CD4-positive, alpha-beta T cell (primary cell): Measurements from ENCODE around the gene SPRED2. TPM values are rescaled to one million over a fixed set of nuclear protein-coding genes. Genes with fewer than 3 reads are reported as not detected.

Experiments
- ATAC-seq: fragments of 200-7000 bp; cut with Tn5 transposase; one replicate; pipeline ENCODE4 v1.10.0; 2022; ENCODE audit warnings: mild to moderate bottlenecking; ENCODE audit not compliant: poor library complexity
- CTCF ChIA-PET: fragments of 350-600 bp; sonication (Branson Sonifier 250); formaldehyde crosslinking; loops from one replicate; lab custom pipeline; 2021; ENCODE audit warnings: antibody characterized with exemption, inconsistent platforms; lab: Charles Lee
- POLR2A ChIA-PET: fragments of 350-600 bp; sonication (Branson Sonifier 250); formaldehyde crosslinking; loops from one replicate; lab custom pipeline; 2021; ENCODE audit warnings: antibody characterized with exemption, inconsistent platforms; lab: Charles Lee
- DNase-seq, 14 experiments: peaks; one replicate each; pipeline ENCODE4 v3.0.0-alpha.2; 2013 to 2020; ENCODE audit warnings: mixed read lengths in 2 of 14
- H3K27ac ChIP-seq, 2 donors: one replicate each; pipeline versions ENCODE4 v1.5.1 to v1.7.0; 2013; ENCODE audit warnings: low read length in 2 of 2, low read depth in 1 of 2, mild to moderate bottlenecking in 1 of 2
- H3K27me3 ChIP-seq, 2 experiments: 1 replicate in 1 of 2; 2 replicates in 1 of 2; pipeline versions ENCODE4 v1.6.1 to v1.7.0; 2013; ENCODE audit warnings: low read length in 2 of 2, control low read depth in 1 of 2, mild to moderate bottlenecking in 1 of 2, moderate library complexity in 1 of 2; ENCODE audit not compliant: insufficient read depth in 2 of 2, control insufficient read depth in 1 of 2
- H3K36me3 ChIP-seq: one replicate; pipeline ENCODE4 v1.6.1; 2013; ENCODE audit warnings: low read length, control low read depth; ENCODE audit not compliant: insufficient read depth
- H3K4me1 ChIP-seq: one replicate; pipeline ENCODE4 v1.6.1; 2013; ENCODE audit warnings: low read length, control low read depth; ENCODE audit not compliant: insufficient read depth
- H3K4me3 ChIP-seq: one replicate; pipeline ENCODE4 v1.5.1; 2013; ENCODE audit warnings: mild to moderate bottlenecking, low read length, moderate library complexity
- H3K9me3 ChIP-seq, 2 experiments: 1 replicate in 1 of 2; 2 replicates in 1 of 2; pipeline versions ENCODE4 v1.6.1 to v1.7.0; 2013; ENCODE audit warnings: low read length in 2 of 2, mild to moderate bottlenecking in 2 of 2, control low read depth in 1 of 2, moderate library complexity in 1 of 2; ENCODE audit not compliant: control insufficient read depth in 1 of 2, insufficient read depth in 1 of 2
- H3K27ac Mint-ChIP-seq: one replicate; pipeline ENCODE4 v1.8.0; 2020; ENCODE audit warnings: mixed read lengths
- H3K27me3 Mint-ChIP-seq: one replicate; pipeline ENCODE4 v1.8.0; 2021; ENCODE audit warnings: mixed read lengths
- H3K36me3 Mint-ChIP-seq: one replicate; pipeline ENCODE4 v1.8.0; 2021; ENCODE audit warnings: low read depth, mixed read lengths
- H3K4me1 Mint-ChIP-seq: one replicate; pipeline ENCODE4 v1.8.0; 2021; ENCODE audit warnings: low read depth, mixed read lengths
- H3K4me3 Mint-ChIP-seq: one replicate; pipeline ENCODE4 v1.8.0; 2020; ENCODE audit warnings: mild to moderate bottlenecking, mixed read lengths
- H3K9me3 Mint-ChIP-seq: one replicate; pipeline ENCODE4 v1.8.0; 2020; ENCODE audit warnings: mixed read lengths
- intact Hi-C, 2 experiments: fragments of 100-400 bp; cut with DNase I in 1 of 2; cut with micrococcal nuclease in 1 of 2; formaldehyde crosslinking; loops; one replicate each; pipeline versions ENCODE4 v1.15.1 to v1.9.0; 2023 to 2025; cut with DNase I, micrococcal nuclease
- total RNA-seq, 174 experiments: library from RNA in 2 of 174; stranded (reverse) in 2 of 174; gene quantifications; one replicate each; pipeline ENCODE4 v1.2.3 and lab custom pipeline; 2021 to 2026
- TF ChIP-seq, protein P1 (sequence below): fragments of 200-600 bp; IDR thresholded peaks from one replicate; pipeline ENCODE4 v1.8.0; 2022; ENCODE audit warnings: antibody characterized with exemption, mild to moderate bottlenecking

The SPRED2 gene
- total RNA-seq, 2 experiments from 2014 or later = 2.5 to 2.8 TPM

DNA sequence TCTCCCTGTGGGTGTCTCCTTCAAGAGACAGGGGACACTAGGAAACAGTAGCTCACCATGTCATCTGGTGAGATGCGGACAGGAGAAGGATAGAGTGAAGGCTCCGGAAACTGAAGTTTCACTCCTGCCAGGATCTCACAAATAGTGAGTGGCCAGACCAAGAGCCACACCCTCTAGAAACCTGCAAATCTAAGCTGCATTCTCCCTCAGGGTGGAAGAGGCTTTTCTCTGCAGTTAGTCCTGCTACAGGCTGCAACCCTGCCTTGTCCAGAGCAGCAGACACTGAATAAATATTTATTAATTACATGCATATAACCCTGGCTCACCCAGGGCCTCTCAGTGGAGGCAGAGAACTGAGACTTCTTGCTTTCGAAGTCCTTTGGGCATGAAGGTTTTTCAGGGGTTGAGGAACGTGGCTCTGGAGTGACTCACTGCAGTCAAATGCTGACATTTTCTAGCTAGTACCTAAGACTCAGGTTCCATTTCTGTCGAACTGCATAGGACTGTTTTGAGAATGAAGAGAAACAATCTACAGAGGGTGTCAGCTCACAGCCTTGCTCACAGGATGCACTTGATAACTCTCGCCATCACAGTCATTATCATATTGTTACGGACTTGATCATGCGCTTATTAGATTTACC lies 117.5 kb downstream of the SPRED2 start:
- Histone ChIP-seq H3K4me3 (no peak overlapping the region), H3K4me1 (no peaks in the 10 kb centered on the region), H3K36me3 (no peaks in the 10 kb centered on the region), H3K27ac (no peak overlapping the region), H3K27me3 (no peaks in the 10 kb centered on the region), H3K9me3 (peaks cover 0 to 6% of the 10 kb centered on the region in 2 experiments)
- POLR2A ChIA-PET = no interaction called here
- no peaks in the 10 kb centered on the region for H3K27me3 Mint-ChIP-seq
- no peaks in the 10 kb centered on the region for H3K9me3 Mint-ChIP-seq
- CTCF ChIA-PET = no interaction called here
- H3K27ac Mint-ChIP-seq = no peak overlapping the region
- H3K36me3 Mint-ChIP-seq = no peaks in the 10 kb centered on the region
- ATAC-seq = no peak
- intact Hi-C loops = no loop called here
- H3K4me3 Mint-ChIP-seq = no peak overlapping the region
- TF ChIP-seq, protein P1, sequence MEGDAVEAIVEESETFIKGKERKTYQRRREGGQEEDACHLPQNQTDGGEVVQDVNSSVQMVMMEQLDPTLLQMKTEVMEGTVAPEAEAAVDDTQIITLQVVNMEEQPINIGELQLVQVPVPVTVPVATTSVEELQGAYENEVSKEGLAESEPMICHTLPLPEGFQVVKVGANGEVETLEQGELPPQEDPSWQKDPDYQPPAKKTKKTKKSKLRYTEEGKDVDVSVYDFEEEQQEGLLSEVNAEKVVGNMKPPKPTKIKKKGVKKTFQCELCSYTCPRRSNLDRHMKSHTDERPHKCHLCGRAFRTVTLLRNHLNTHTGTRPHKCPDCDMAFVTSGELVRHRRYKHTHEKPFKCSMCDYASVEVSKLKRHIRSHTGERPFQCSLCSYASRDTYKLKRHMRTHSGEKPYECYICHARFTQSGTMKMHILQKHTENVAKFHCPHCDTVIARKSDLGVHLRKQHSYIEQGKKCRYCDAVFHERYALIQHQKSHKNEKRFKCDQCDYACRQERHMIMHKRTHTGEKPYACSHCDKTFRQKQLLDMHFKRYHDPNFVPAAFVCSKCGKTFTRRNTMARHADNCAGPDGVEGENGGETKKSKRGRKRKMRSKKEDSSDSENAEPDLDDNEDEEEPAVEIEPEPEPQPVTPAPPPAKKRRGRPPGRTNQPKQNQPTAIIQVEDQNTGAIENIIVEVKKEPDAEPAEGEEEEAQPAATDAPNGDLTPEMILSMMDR = no peak
- H3K4me1 Mint-ChIP-seq = no peaks in the 10 kb centered on the region
- no peak for DNase-seq

DNA sequence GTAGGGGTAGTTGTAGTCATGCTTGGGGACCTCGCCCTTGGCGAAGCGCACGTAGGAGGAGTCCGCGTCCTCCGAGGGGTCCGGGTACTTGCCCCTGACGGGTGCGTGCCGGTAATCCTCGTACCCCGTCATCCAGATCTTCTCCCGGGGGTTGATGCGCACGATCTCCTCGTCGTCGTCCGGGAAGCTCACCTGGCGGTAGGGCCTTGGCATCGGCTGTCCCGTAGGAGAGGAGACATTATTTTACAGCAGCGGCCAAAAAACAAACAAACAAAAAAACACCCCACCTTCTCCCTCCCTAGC lies 118.5 kb downstream of the SPRED2 start:
- Mint-ChIP-seq H3K9me3 (no peaks in the 10 kb centered on the region), H3K36me3 (no peaks in the 10 kb centered on the region), H3K27me3 (no peaks in the 10 kb centered on the region), H3K27ac (no peak overlapping the region), H3K4me1 (no peaks in the 10 kb centered on the region), H3K4me3 (no peak overlapping the region)
- no peak overlapping the region for H3K27ac ChIP-seq
- no peak for ATAC-seq
- TF ChIP-seq, protein P1 = no peak
- ChIA-PET CTCF (no interaction called here), POLR2A (no interaction called here)
- no peak for DNase-seq
- peaks cover 0 to 6% of the 10 kb centered on the region in 2 experiments for H3K9me3 ChIP-seq
- intact Hi-C loops = no loop called here
- no peaks in the 10 kb centered on the region for H3K4me1 ChIP-seq
- H3K27me3 ChIP-seq = no peaks in the 10 kb centered on the region
- no peaks in the 10 kb centered on the region for H3K36me3 ChIP-seq
- H3K4me3 ChIP-seq = no peak overlapping the region

DNA sequence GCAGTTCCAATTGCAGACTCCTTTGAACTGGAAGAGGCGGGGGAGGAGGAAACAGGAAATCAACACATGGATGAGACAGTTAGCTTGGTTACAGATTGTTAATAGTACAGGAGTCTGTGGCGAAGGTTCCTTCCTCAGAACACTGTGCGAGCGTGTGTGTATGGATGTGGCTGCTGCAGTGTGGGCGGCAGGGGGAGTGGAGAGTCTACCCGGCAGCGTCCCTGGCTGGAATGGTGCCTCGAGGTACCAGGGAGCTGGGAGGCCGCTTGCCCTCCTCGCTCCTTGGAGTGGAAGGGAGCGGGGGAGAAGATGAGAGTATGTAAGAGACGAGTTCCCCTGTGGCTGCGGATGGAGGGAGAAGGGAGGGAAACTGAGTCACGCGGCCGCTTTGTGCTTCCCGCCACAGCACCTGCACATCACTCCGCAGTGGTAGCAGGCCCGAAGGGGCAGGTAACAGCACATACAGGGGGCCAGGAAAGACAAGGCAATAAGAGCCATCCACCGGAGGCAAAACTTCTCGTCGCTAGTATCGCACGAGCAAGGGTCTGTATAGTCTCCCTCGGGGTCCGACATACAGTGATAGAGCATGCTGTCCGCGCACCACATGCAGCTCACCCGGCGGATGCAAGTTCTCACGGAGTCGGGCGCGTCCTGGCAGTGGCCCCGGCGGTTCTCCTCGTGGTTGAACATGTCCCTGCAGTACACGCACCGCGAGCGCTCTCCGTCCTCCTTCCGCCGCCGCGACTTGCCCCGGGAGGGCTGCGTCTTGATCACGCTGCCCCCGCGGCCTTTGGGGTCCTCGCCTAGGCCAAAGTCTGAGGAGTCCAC lies 119.1 kb downstream of the SPRED2 start:
- Histone ChIP-seq H3K9me3 (peaks cover 0 to 6% of the 10 kb centered on the region in 2 experiments), H3K4me1 (no peaks in the 10 kb centered on the region), H3K4me3 (no peak overlapping the region), H3K27me3 (no peaks in the 10 kb centered on the region), H3K36me3 (no peaks in the 10 kb centered on the region), H3K27ac (no peak overlapping the region)
- no peak overlapping the region for H3K27ac Mint-ChIP-seq
- TF ChIP-seq, protein P1 = no peak
- ChIA-PET CTCF (interaction anchor here (0.6 kb wide), 1 partner anchor 179 kb away, joined by 4 read pairs; no protein-coding TSS in a partner anchor), POLR2A (no interaction called here)
- H3K9me3 Mint-ChIP-seq = no peaks in the 10 kb centered on the region
- no peaks in the 10 kb centered on the region for H3K4me1 Mint-ChIP-seq
- DNase-seq (no peak), ATAC-seq (no peak)
- no peaks in the 10 kb centered on the region for H3K27me3 Mint-ChIP-seq
- intact Hi-C loops = no loop called here
- no peak overlapping the region for H3K4me3 Mint-ChIP-seq
- no peaks in the 10 kb centered on the region for H3K36me3 Mint-ChIP-seq
